Endometrial microvascular endothelial cells (primary cell): ENCODE results near the gene GALNT7. TPM values are rescaled to one million over a fixed set of nuclear protein-coding genes. Genes with fewer than 3 reads are reported as not detected.

Source experiments
- in situ Hi-C: cut with HindIII; loops from 2 replicates; pipeline ENCODE4 v1.10.0; 2017; ENCODE audit warnings: low sequenced_read_pairs, low pct_unique_long_range_greater_than_20kb; ENCODE audit errors: inconsistent ontology term
- total RNA-seq: library from RNA; depleted of rRNA; stranded (reverse); fragments of >200 nt; gene quantifications from one replicate; pipeline ENCODE4 v1.2.3, GENCODE V29; 2015; ENCODE audit errors: inconsistent ontology term

GALNT7 gene
- total RNA-seq, 1 donor from 2014 or later, result 38.7 TPM

GRCh38 chr4:173357939-173358338 lies 189.3 kb downstream of the GALNT7 start:
- in situ Hi-C loops, result no loop called here

DNA sequence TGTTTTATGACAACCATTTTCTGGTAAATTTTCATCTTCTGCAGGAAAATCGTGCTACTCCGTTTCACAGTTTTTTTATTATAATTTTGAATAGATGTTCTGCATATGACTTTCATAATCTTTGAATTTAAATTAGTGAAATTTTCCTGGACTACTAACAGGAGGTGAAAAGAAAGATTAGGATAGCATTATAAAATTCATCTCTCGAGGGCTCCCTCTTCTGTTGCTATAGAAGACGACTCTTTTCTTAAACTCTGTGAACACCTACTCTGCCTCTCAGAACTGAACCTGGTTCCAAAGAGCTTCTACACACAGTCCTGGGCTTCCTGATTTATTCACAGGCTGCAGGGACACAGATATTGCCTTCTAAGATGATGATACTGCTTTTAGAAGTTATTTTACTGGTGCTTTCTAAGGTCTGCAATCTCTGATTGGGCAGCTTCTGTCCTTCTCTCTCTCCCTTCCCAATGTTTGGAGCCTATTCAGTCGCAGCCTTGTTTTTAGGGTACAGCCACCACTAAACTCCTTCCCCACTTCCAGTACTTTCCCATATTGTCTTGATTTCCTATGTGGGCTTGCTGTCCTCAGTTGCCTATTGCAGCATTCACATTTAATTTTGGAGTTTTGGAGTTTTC lies 192.1 kb downstream of the GALNT7 start:
- in situ Hi-C loops, result no loop called here

DNA sequence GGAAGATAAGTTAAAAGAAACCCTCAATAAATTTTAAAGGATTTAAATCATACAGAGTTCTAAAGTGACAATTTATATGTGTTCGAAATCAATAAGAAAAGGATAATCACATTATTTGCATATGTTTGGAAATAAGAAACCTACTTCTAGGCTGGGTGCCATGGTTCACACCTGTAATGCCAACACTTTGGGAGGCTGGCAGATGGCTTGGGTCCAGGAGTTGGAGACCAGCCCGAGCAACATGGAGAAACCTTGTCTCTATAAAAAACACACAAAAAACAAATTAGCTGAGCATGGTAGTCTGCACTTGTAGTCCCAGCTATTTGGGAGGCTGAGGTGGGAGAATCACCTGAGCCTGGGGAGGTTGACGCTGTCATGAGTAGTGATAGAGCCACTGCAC lies 194.1 kb downstream of the GALNT7 start:
- in situ Hi-C loops, result no loop called here

GRCh38 chr4:173365359-173365996 lies 196.9 kb downstream of the GALNT7 start:
- in situ Hi-C loops, result no loop called here

GRCh38 chr4:173367285-173367684 lies 198.7 kb downstream of the GALNT7 start:
- in situ Hi-C loops, result no loop called here

DNA sequence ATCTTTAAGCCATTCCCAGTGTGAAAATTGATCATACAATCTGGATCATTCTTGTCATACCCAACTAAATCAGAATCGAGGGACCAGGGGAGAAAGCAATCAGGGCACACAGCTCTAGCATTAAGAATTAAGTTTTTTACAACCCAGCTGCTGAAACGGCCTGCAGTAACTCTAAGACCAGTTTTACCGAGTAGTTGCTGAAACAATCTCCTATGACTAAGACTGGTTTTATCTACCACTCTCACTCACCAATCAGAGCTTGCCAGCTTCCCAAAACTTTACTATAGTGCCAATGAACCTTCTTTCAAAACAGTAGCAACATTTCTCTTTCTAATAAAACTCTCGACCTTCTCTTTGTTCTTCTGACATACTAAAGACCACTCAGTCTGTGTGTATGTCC lies 199.3 kb downstream of the GALNT7 start:
- in situ Hi-C loops, result no loop called here

DNA sequence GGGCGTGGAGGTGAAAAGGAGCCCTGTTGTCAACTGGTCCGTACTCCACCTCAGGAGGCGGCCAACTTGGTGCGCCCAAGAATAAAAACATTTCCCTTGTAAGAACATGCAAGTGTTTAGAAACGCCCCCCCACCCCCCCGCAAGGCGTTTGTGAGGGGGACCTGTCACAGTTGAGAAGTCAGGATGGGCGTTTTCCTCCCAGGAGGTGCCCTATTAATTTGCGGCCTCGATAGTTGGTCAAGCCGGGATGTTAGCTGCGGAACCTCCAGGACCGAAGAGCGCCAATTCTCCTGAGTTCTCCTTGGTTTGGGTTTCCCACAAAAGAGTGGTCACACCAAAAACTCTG lies 201.5 kb downstream of the GALNT7 start:
- in situ Hi-C loops, result no loop called here

DNA sequence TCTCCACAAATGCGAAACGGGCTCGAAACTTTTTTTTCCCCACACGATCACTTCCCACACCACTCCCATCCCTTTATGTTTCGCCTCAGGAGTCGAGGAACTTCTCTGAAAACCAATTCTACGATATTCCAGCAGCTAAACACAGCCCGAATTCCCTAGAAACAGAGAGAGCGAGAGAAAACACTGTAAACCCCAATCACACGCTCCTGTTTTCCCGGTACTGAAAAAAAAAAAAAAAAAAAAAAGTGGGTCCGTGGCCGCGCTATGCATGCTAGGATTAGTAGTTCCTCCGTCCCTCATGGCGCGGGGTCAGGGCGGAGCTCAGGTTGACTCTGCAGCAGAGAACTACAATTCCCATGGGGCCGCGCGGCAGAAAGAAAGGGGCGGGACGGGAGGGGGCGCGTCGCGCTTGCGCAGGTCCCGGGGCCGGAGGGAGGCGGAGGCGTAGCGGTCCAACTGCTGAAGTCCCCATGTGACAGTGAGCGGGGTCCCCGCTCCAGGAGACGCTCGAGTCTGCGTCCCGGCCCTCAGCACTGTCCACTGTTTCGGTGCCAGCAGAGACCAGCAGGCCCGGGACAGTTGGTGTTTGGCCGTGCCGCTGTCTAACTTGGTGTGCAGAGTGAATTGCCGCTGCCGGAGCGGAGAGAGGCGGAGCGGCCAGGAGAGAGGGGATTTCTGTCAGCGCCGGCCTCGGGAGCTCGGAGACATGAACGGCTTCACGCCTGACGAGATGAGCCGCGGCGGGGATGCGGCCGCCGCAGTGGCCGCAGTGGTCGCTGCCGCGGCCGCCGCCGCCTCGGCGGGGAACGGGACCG lies 202.1 kb downstream of the GALNT7 start, which contains the start of gene SAP30:
Gene SAP30 (plus strand): TSS at position 478 of the 815 bp plus-strand sequence. CDS start 229 bp downstream, at position 707.
- in situ Hi-C loops, result no loop called here

DNA sequence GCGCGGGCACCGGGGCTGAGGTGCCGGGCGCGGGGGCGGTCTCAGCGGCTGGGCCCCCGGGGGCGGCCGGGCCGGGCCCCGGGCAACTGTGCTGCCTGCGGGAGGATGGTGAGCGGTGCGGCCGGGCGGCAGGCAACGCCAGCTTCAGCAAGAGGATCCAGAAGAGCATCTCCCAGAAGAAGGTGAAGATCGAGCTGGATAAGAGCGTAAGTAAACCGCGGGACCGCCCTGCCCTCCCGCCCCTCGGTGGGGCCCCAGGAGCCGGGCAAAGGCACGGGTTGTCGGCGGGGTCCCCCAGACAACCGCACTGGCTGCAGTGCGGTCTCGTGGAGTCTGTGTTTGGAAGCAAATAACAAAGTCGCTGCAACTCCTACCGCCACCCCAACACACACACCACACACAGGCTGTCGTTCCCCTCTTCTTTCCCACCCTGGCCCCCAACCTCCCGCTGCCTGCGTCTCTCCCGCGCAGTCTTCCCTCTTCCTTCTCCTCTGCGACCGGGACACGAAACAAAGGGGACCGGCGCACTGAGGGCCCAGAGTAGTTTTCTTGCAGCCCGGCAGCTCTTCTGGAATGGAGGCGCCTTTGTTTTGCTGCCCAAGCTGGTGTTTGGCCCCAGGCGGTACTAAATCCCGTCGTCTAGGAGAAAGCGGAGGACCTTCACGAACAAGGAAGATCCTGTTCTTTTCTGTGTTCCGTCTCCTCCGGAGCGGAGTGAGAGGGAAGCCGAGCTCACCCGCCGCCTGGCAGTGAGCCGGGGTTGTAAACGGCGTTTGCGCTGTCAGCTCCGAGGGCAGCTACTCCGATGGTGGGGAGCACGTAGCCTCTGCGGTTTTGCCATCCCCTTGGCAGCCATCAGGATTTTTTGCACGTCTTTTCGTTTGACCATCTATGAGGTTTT lies 202.9 kb downstream of the GALNT7 start:
- in situ Hi-C loops, result no loop called here

Other genes with a start within 250 kb of the GALNT7 start
- 77.2 TPM for gene HMGB2, start 165.5 kb downstream of the GALNT7 start, total RNA-seq
- gene SAP30, start 202.1 kb downstream of the GALNT7 start, total RNA-seq, result 12.3 TPM
- not detected for gene SCRG1, start 230.3 kb downstream of the GALNT7 start, total RNA-seq